K562 (cell line): ENCODE measurements around the gene C10orf71. TPM values are rescaled to one million over a fixed set of nuclear protein-coding genes. Genes with fewer than 3 reads are reported as not detected.

Source experiments
- ATAC-seq: fragments of 200-7000 bp; cut with Tn5 transposase; 3 replicates; pipeline ENCODE4 v1.9.1; 2020; ENCODE audit warnings: moderate library complexity
- BruUV-seq: library from RNA; stranded (reverse); fragments of 400-500 nt; replicated peaks from 2 replicates; lab custom pipeline; 2021; lab: Mats Ljungman, UMichigan
- CTCF ChIA-PET: fragments of 300-600 bp; formaldehyde crosslinking; extraction: SDS; loops from one replicate; lab custom pipeline; 2021; ENCODE audit warnings: low intra/inter-chr PET ratio; lab: Yijun Ruan, JAX
- POLR2A ChIA-PET: fragments of 300-600, 350-650 bp; sonication (Branson Sonifier 250); formaldehyde crosslinking; extraction: SDS; loops from one replicate; lab custom pipeline; 2021; ENCODE audit warnings: antibody characterized with exemption, inconsistent platforms; lab: Yijun Ruan, JAX
- DNase-seq, 4 experiments: peaks; one replicate each; pipeline versions ENCODE4 v3.0.0 to v3.0.0-alpha.2; 2011 to 2018; ENCODE audit warnings: low spot score in 3 of 4, mixed read lengths in 3 of 4; ENCODE audit errors: extremely low read depth in 1 of 4
- FAIRE-seq: peaks from 2 replicates; lab custom pipeline; 2011; peaks lifted over from hg19 to GRCh38; lab: Jason Lieb, UNC
- H2AFZ ChIP-seq: 2 replicates; pipeline ENCODE4 v1.6.0; 2011; ENCODE audit warnings: low read depth, low read length, control low read depth, inconsistent platforms
- H3K27ac ChIP-seq: fragments of 200-600 bp; 3 replicates; pipeline ENCODE4 v1.8.0; 2011; ENCODE audit warnings: low read depth, mild to moderate bottlenecking, control low read depth, inconsistent platforms, low read length, moderate library complexity, mixed read lengths; ENCODE audit errors: extremely low read depth
- H3K27me3 ChIP-seq, 2 experiments: fragments of 300-600 bp in 1 of 2; 2 replicates in 1 of 2; 3 replicates in 1 of 2; pipeline versions ENCODE4 v1.6.0 to v1.8.0; 2011; ENCODE audit warnings: inconsistent platforms in 2 of 2, low read length in 2 of 2, mild to moderate bottlenecking in 1 of 2, mixed read lengths in 1 of 2, moderate library complexity in 1 of 2; ENCODE audit not compliant: control insufficient read depth in 2 of 2, insufficient read depth in 2 of 2
- H3K36me3 ChIP-seq: fragments of 300-600 bp; 3 replicates; pipeline ENCODE4 v1.8.0; 2011; ENCODE audit warnings: mild to moderate bottlenecking, low read length, inconsistent platforms; ENCODE audit not compliant: control insufficient read depth, insufficient read depth
- H3K4me1 ChIP-seq, 2 experiments: fragments of 200-600 bp in 1 of 2; replicated peaks in 1 of 2; 2 replicates in 1 of 2; 3 replicates in 1 of 2; pipeline versions ENCODE4 v1.5.1 to v1.8.0; 2011; ENCODE audit warnings: inconsistent platforms in 2 of 2, low read length in 2 of 2, mild to moderate bottlenecking in 1 of 2, mixed read lengths in 1 of 2, moderate library complexity in 1 of 2; ENCODE audit not compliant: control insufficient read depth in 2 of 2, insufficient read depth in 2 of 2
- H3K4me2 ChIP-seq: 2 replicates; pipeline ENCODE4 v1.6.1; 2011; ENCODE audit warnings: low read length, control low read depth, inconsistent platforms, mixed read lengths; ENCODE audit not compliant: insufficient read depth
- H3K4me3 ChIP-seq: fragments of 200-600 bp; sonication (generic), shearing (Covaris generic); 2 replicates; pipeline ENCODE4 v1.5.1; 2016; ENCODE audit warnings: control low read depth, inconsistent platforms
- H3K79me2 ChIP-seq: fragments of 200-600 bp; 3 replicates; pipeline ENCODE4 v1.8.0; 2011; ENCODE audit warnings: low read length, inconsistent platforms; ENCODE audit not compliant: control insufficient read depth, insufficient read depth
- H3K9ac ChIP-seq, 2 experiments: 2 replicates each; pipeline versions ENCODE4 v1.6.0 to v1.6.1; 2011; ENCODE audit warnings: low read depth in 2 of 2, low read length in 2 of 2, control low read depth in 1 of 2, inconsistent platforms in 1 of 2, mild to moderate bottlenecking in 1 of 2, mixed read lengths in 1 of 2; ENCODE audit not compliant: insufficient read depth in 1 of 2
- H3K9me1 ChIP-seq: one replicate; pipeline ENCODE4 v1.6.0; 2011; ENCODE audit warnings: inconsistent platforms, mild to moderate bottlenecking, low read length, moderate library complexity; ENCODE audit not compliant: control insufficient read depth, insufficient read depth
- H3K9me3 ChIP-seq: replicated peaks from 2 replicates; pipeline ENCODE4 v1.5.1; 2011; ENCODE audit warnings: low read depth, low read length, inconsistent platforms; ENCODE audit not compliant: control insufficient read depth, insufficient read depth
- H4K20me1 ChIP-seq: replicated peaks from 2 replicates; pipeline ENCODE4 v1.6.1; 2011; ENCODE audit warnings: low read length, inconsistent platforms, mixed read lengths; ENCODE audit not compliant: control insufficient read depth, insufficient read depth
- ARID1B ChIP-seq: fragments of 450-650 bp; IDR thresholded peaks from 2 replicates; pipeline ENCODE4 v1.6.1; 2016; ENCODE audit warnings: antibody characterized with exemption, mild to moderate bottlenecking, inconsistent platforms
- CBX1 ChIP-seq: sonication (generic); IDR thresholded peaks from 2 replicates; pipeline ENCODE4 v1.6.1; 2016; ENCODE audit warnings: antibody characterized with exemption, low read depth, mild to moderate bottlenecking
- COPS2 ChIP-seq: fragments of 450-650 bp; conservative IDR thresholded peaks from 2 replicates; pipeline ENCODE4 v1.6.1; 2016; ENCODE audit warnings: mild to moderate bottlenecking, moderate library complexity
- CXXC5 ChIP-seq: fragments of 250-450 bp; sonication (Bioruptor Pico); IDR thresholded peaks from 2 replicates; pipeline ENCODE4 v1.8.0; 2022; ENCODE audit warnings: inconsistent platforms, mild to moderate bottlenecking, moderate library complexity
- IRF2 ChIP-seq: sonication (generic); formaldehyde crosslinking; IDR thresholded peaks from 2 replicates; pipeline ENCODE4 v1.8.1; 2022; ENCODE audit warnings: mild to moderate bottlenecking, missing genetic modification reagents
- KAT2B ChIP-seq: IDR thresholded peaks from one replicate; pipeline ENCODE4 v1.6.1; 2012; ENCODE audit warnings: low read depth, mild to moderate bottlenecking, control low read depth, inconsistent platforms, low read length, moderate library complexity
- KLF10 ChIP-seq: fragments of 250-450 bp; sonication (Bioruptor Pico); IDR thresholded peaks from 2 replicates; pipeline ENCODE4 v1.6.1; 2021; ENCODE audit warnings: matching md5 sums
- MED1 ChIP-seq: sonication (generic); formaldehyde crosslinking; IDR thresholded peaks from 2 replicates; pipeline ENCODE4 v1.8.1; 2023; ENCODE audit warnings: missing genetic modification reagents, borderline replicate concordance
- MEIS2 ChIP-seq: fragments of 450-650 bp; IDR thresholded peaks from 2 replicates; pipeline ENCODE4 v1.6.1; 2014; ENCODE audit warnings: mild to moderate bottlenecking; ENCODE audit not compliant: partially characterized antibody
- NCOA6 ChIP-seq: fragments of 450-650 bp; IDR thresholded peaks from 2 replicates; pipeline ENCODE4 v1.6.1; 2017; ENCODE audit warnings: mild to moderate bottlenecking
- NR2C2 ChIP-seq, 2 experiments: fragments of 200-800 bp in 1 of 2; sonication (Bioruptor generic) in 1 of 2; sonication (generic) in 1 of 2; formaldehyde crosslinking in 1 of 2; IDR thresholded peaks; 2 replicates each; pipeline versions ENCODE4 v1.6.1 to v1.8.0; 2016 to 2022; ENCODE audit warnings: mild to moderate bottlenecking in 1 of 2, missing compliant biosample characterization in 1 of 2, missing genetic modification characterization in 1 of 2, missing genetic modification reagents in 1 of 2
- RBFOX2 ChIP-seq: fragments of 200-400 bp; formaldehyde crosslinking; IDR thresholded peaks from 2 replicates; pipeline ENCODE4 v1.6.1; 2017; ENCODE audit warnings: low read depth, mild to moderate bottlenecking, low read length, moderate library complexity
- TSC22D4 ChIP-seq: fragments of 450-650 bp; IDR thresholded peaks from 2 replicates; pipeline ENCODE4 v1.6.1; 2016; ENCODE audit warnings: missing genetic modification characterization, missing biosample characterization, control low read depth
- ZNF121 ChIP-seq: sonication (generic); formaldehyde crosslinking; conservative IDR thresholded peaks from 2 replicates; pipeline ENCODE4 v1.8.0; 2022; ENCODE audit warnings: missing genetic modification reagents
- ZNF140 ChIP-seq: fragments of 250-450 bp; sonication (Bioruptor Pico); IDR thresholded peaks from 2 replicates; pipeline ENCODE4 v1.8.0; 2021; ENCODE audit warnings: moderate library complexity, mild to moderate bottlenecking, inconsistent platforms
- ZNF431 ChIP-seq: sonication (generic); formaldehyde crosslinking; IDR thresholded peaks from 2 replicates; pipeline ENCODE4 v1.8.0; 2022; ENCODE audit warnings: mild to moderate bottlenecking, missing genetic modification reagents
- ZNF830 ChIP-seq: fragments of 250-450 bp; sonication (Bioruptor Pico); IDR thresholded peaks from 2 replicates; pipeline ENCODE4 v1.5.0; 2021; ENCODE audit warnings: mild to moderate bottlenecking
- WGBS: fragments of 100-300 bp; shearing (Covaris generic); methylation state at CpG from one replicate; pipeline ENCODE4 v1.1.6; 2016; ENCODE audit warnings: low coverage, mixed read lengths; ENCODE audit not compliant: insufficient coverage; ENCODE audit errors: missing lambda C conversion rate; 5-methylcytosine and 5-hydroxymethylcytosine counted together
- in situ Hi-C: fragments of 300-500 bp; cut with MboI; formaldehyde crosslinking; loops from 4 replicates; pipeline ENCODE4 v1.15.0; 2018; ENCODE audit warnings: inconsistent platforms, mixed read lengths
- intact Hi-C: fragments of 100-400 bp; cut with micrococcal nuclease; formaldehyde crosslinking; loops from 2 replicates; pipeline ENCODE4 v1.14.2; 2022
- polyA plus RNA-seq, 8 experiments: library from polyadenylated mRNA; depleted of rRNA in 4 of 8; stranded (reverse) in 5 of 8; unstranded in 3 of 8; fragments of >200 nt; fragmentation: Nextera tagmentation in 2 of 8; fragmentation: Illumina TruSeq in 1 of 8; extraction: Ambion mirVana in 2 of 8; extraction: Trizol in 1 of 8; gene quantifications; 2 replicates each; pipeline versions ENCODE4 v1.2.1 to v1.2.3, GENCODE V29; 2011 to 2014; ENCODE audit warnings: inconsistent platforms in 1 of 8, missing spikeins in 1 of 8
- total RNA-seq, 7 experiments: library from RNA; depleted of rRNA in 6 of 7; stranded (reverse); fragments of >200 nt in 6 of 7; fragmentation: Illumina TruSeq in 2 of 7; extraction: Trizol in 2 of 7; gene quantifications; 2 replicates each; pipeline versions ENCODE4 v1.2.1 to v1.2.3, GENCODE V29; 2011 to 2021; ENCODE audit warnings: low replicate concordance in 1 of 7
- TF ChIP-seq, protein P1 (sequence below), 3 experiments: fragments of 200-800 bp in 1 of 3; fragments of 250-450 bp in 1 of 3; fragments of 450-650 bp in 1 of 3; sonication (Bioruptor Pico) in 1 of 3; sonication (Bioruptor generic) in 1 of 3; formaldehyde crosslinking in 1 of 3; IDR thresholded peaks; 2 replicates each; pipeline versions ENCODE4 v1.6.1 to v1.8.0; 2016 to 2022; ENCODE audit warnings: mild to moderate bottlenecking in 2 of 3, missing genetic modification characterization in 2 of 3, missing compliant biosample characterization in 1 of 3, moderate library complexity in 1 of 3
- TF ChIP-seq, protein P2 (sequence below): sonication (generic); IDR thresholded peaks from 2 replicates; pipeline ENCODE4 v1.6.1; 2016
- TF ChIP-seq, protein P3 (sequence below): fragments of 450-650 bp; IDR thresholded peaks from 2 replicates; pipeline ENCODE4 v1.6.1; 2016; ENCODE audit warnings: low read depth, mild to moderate bottlenecking, moderate library complexity

The C10orf71 gene
- total and polyA plus RNA-seq, 9 of the 15 experiments (the other 6 are each of a cell fraction or from before 2014, with no cell fraction given), result 0.06 to 4.5 (median 1.3) TPM

DNA sequence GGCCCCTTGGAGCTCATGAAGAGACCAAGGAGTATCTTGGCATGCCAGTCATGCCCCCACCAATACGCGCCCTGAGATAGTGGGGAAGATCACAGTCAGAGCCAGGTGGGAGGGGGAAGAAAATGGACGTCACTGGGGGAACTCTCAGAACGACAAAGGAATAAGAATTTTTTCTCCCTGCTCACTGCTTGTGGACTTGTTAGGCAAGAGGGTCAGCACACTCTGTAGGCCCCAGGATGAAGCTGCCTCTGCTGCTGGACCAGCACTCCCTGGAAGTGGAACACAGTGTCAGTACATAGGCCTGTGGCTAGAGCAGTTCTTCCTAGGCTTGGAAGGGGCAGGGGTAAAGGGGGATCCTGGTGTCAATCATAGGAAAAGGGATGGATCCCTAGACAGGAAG lies 50.4 kb downstream of the C10orf71 start:
- Histone ChIP-seq H3K4me2 (no peak overlapping the region), H2AFZ (no peak overlapping the region), H3K27me3 (peaks cover 6 to 27% of the 10 kb centered on the region in 2 experiments; a peak in 4 of 5 replicates), H3K9ac (no peak overlapping the region), H3K9me1 (no peaks in the 10 kb centered on the region), H4K20me1 (no peaks in the 10 kb centered on the region; the same call in 1 of the 2 replicates), H3K36me3 (no peaks in the 10 kb centered on the region), H3K9me3 (0 out of 2 replicates have a peak, but pooled peaks cover 3% of the 10 kb centered on the region), H3K4me3 (no peak overlapping the region), H3K4me1 (no peaks in the 10 kb centered on the region), H3K79me2 (no peaks in the 10 kb centered on the region), H3K27ac (no peak overlapping the region)
- no peak for FAIRE-seq
- in situ Hi-C loops (no loop called here), intact Hi-C loops (no loop called here)
- ATAC-seq, result no peak
- DNase-seq, result no peak
- BruUV-seq, result no TSS peak
- no peak for TF ChIP-seq NR2C2 (CRISPR knock-in tag; IDR thresholded peaks at IDR 0.05)
- no peak for TF ChIP-seq NR2C2 (tag; IDR thresholded peaks at IDR 0.05)
- TF ChIP-seq IRF2 (CRISPR knock-in tag), result no peak
- TF ChIP-seq, protein P1, sequence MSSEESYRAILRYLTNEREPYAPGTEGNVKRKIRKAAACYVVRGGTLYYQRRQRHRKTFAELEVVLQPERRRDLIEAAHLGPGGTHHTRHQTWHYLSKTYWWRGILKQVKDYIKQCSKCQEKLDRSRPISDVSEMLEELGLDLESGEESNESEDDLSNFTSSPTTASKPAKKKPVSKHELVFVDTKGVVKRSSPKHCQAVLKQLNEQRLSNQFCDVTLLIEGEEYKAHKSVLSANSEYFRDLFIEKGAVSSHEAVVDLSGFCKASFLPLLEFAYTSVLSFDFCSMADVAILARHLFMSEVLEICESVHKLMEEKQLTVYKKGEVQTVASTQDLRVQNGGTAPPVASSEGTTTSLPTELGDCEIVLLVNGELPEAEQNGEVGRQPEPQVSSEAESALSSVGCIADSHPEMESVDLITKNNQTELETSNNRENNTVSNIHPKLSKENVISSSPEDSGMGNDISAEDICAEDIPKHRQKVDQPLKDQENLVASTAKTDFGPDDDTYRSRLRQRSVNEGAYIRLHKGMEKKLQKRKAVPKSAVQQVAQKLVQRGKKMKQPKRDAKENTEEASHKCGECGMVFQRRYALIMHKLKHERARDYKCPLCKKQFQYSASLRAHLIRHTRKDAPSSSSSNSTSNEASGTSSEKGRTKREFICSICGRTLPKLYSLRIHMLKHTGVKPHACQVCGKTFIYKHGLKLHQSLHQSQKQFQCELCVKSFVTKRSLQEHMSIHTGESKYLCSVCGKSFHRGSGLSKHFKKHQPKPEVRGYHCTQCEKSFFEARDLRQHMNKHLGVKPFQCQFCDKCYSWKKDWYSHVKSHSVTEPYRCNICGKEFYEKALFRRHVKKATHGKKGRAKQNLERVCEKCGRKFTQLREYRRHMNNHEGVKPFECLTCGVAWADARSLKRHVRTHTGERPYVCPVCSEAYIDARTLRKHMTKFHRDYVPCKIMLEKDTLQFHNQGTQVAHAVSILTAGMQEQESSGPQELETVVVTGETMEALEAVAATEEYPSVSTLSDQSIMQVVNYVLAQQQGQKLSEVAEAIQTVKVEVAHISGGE (CRISPR knock-in tag; IDR thresholded peaks at IDR 0.05), result no peak
- TF ChIP-seq COPS2, result no peak
- TF ChIP-seq ZNF140 (CRISPR knock-in tag), result no peak
- no peak for TF ChIP-seq KAT2B
- no peak for TF ChIP-seq KLF10
- TF ChIP-seq ZNF121 (CRISPR knock-in tag), result no peak
- no peak for TF ChIP-seq MED1
- TF ChIP-seq, protein P2, sequence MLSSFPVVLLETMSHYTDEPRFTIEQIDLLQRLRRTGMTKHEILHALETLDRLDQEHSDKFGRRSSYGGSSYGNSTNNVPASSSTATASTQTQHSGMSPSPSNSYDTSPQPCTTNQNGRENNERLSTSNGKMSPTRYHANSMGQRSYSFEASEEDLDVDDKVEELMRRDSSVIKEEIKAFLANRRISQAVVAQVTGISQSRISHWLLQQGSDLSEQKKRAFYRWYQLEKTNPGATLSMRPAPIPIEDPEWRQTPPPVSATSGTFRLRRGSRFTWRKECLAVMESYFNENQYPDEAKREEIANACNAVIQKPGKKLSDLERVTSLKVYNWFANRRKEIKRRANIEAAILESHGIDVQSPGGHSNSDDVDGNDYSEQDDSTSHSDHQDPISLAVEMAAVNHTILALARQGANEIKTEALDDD, result no peak
- no peak for TF ChIP-seq CBX1
- TF ChIP-seq, protein P3, sequence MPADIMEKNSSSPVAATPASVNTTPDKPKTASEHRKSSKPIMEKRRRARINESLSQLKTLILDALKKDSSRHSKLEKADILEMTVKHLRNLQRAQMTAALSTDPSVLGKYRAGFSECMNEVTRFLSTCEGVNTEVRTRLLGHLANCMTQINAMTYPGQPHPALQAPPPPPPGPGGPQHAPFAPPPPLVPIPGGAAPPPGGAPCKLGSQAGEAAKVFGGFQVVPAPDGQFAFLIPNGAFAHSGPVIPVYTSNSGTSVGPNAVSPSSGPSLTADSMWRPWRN, result no peak
- no peak for TF ChIP-seq ZNF830 (CRISPR knock-in tag)
- TF ChIP-seq ZNF431 (CRISPR knock-in tag), result no peak
- no peak for TF ChIP-seq CXXC5 (CRISPR knock-in tag)
- TF ChIP-seq MEIS2, result no peak
- no peak for TF ChIP-seq ARID1B
- no peak for TF ChIP-seq NCOA6
- no peak for TF ChIP-seq TSC22D4 (tag)
- no peak for TF ChIP-seq RBFOX2
- POLR2A ChIA-PET, result no interaction called here
- 50% methylated on average over 4 of the region's 4 CpGs for WGBS
- CTCF ChIA-PET, result no interaction called here
